GM23338 (cell line): Measurements from ENCODE around the gene ASB8. TPM values are rescaled to one million over a fixed set of nuclear protein-coding genes. Genes with fewer than 3 reads are reported as not detected.

Source experiments
- ATAC-seq: fragments of 200-7000 bp; cut with Tn5 transposase; 3 replicates; pipeline ENCODE4 v1.9.1; 2020
- DNase-seq: peaks from one replicate; pipeline ENCODE4 v3.0.0-alpha.2; 2015; ENCODE audit warnings: low spot score
- H2AFZ ChIP-seq: fragments of 200-600 bp; sonication (generic); 2 replicates; pipeline ENCODE4 v1.8.0; 2016; ENCODE audit warnings: antibody characterized with exemption, mild to moderate bottlenecking, moderate library complexity
- H3F3A ChIP-seq: fragments of 200-600 bp; sonication (generic); replicated peaks from 2 replicates; pipeline ENCODE4 v1.8.0; 2017; ENCODE audit warnings: antibody characterized with exemption, mixed run types, low read depth
- H3K27ac ChIP-seq: fragments of 200-600 bp; sonication (generic); 2 replicates; pipeline ENCODE4 v1.6.1; 2016; ENCODE audit warnings: low read depth
- H3K27me3 ChIP-seq: fragments of 200-600 bp; sonication (generic); 2 replicates; pipeline ENCODE4 v1.8.0; 2016; ENCODE audit warnings: mild to moderate bottlenecking, mixed run types, moderate library complexity; ENCODE audit not compliant: insufficient read depth
- H3K36me3 ChIP-seq: fragments of 200-600 bp; sonication (generic); 2 replicates; pipeline ENCODE4 v1.8.0; 2016; ENCODE audit warnings: mild to moderate bottlenecking; ENCODE audit not compliant: insufficient read depth
- H3K4me1 ChIP-seq: fragments of 200-600 bp; sonication (generic); 2 replicates; pipeline ENCODE4 v1.8.0; 2016; ENCODE audit warnings: mild to moderate bottlenecking, moderate library complexity; ENCODE audit not compliant: insufficient read depth
- H3K4me2 ChIP-seq: fragments of 200-600 bp; sonication (generic); 2 replicates; pipeline ENCODE4 v1.7.1; 2017; ENCODE audit warnings: mixed run types
- H3K4me3 ChIP-seq: fragments of 200-600 bp; sonication (generic); 2 replicates; pipeline ENCODE4 v1.6.1; 2016; ENCODE audit warnings: mixed run types
- H3K79me2 ChIP-seq: fragments of 200-600 bp; sonication (generic); replicated peaks from 2 replicates; pipeline ENCODE4 v1.8.0; 2017; ENCODE audit warnings: mild to moderate bottlenecking; ENCODE audit not compliant: insufficient read depth
- H3K9me2 ChIP-seq: fragments of 200-600 bp; sonication (generic); 2 replicates; pipeline ENCODE4 v1.8.0; 2017; ENCODE audit not compliant: insufficient read depth
- H4K20me1 ChIP-seq: fragments of 200-600 bp; sonication (generic); replicated peaks from 2 replicates; pipeline ENCODE4 v1.8.0; 2017; ENCODE audit warnings: mild to moderate bottlenecking; ENCODE audit not compliant: insufficient read depth
- H3K27ac Mint-ChIP-seq: 2 replicates; pipeline ENCODE4 v1.8.0; 2020; ENCODE audit warnings: inconsistent platforms, mild to moderate bottlenecking, moderate library complexity, mixed read lengths
- H3K27me3 Mint-ChIP-seq: 3 replicates; pipeline ENCODE4 v1.8.0; 2022; ENCODE audit warnings: low read depth, mild to moderate bottlenecking, moderate library complexity, mixed read lengths, inconsistent platforms; ENCODE audit not compliant: insufficient read depth, poor library complexity
- H3K36me3 Mint-ChIP-seq: 3 replicates; pipeline ENCODE4 v1.8.0; 2021; ENCODE audit warnings: low read depth, mild to moderate bottlenecking, inconsistent platforms, moderate library complexity, mixed read lengths
- H3K4me1 Mint-ChIP-seq: 3 replicates; pipeline ENCODE4 v1.8.0; 2020; ENCODE audit warnings: mild to moderate bottlenecking, inconsistent platforms, mixed read lengths
- H3K4me3 Mint-ChIP-seq: 3 replicates; pipeline ENCODE4 v1.8.0; 2021; ENCODE audit warnings: moderate library complexity, mild to moderate bottlenecking, inconsistent platforms, mixed read lengths
- H3K9me3 Mint-ChIP-seq: 3 replicates; pipeline ENCODE4 v1.8.0; 2020; ENCODE audit warnings: moderate library complexity, mild to moderate bottlenecking, inconsistent platforms, mixed read lengths
- CREB1 ChIP-seq: fragments of 250-450 bp; sonication (Bioruptor Pico); IDR thresholded peaks from 2 replicates; pipeline ENCODE4 v1.5.0; 2020; ENCODE audit warnings: low read depth, mild to moderate bottlenecking, moderate library complexity
- EZH2 ChIP-seq: fragments of 200-600 bp; sonication (generic); IDR thresholded peaks from one replicate; pipeline ENCODE4 v1.8.0; 2017; ENCODE audit warnings: antibody characterized with exemption, mild to moderate bottlenecking, low read depth; ENCODE audit not compliant: unreplicated experiment
- EZH2phosphoT487 ChIP-seq: fragments of 200-600 bp; sonication (generic); IDR thresholded peaks from one replicate; pipeline ENCODE4 v1.8.1; 2018; ENCODE audit warnings: antibody characterized with exemption; ENCODE audit not compliant: unreplicated experiment
- JUNB ChIP-seq: IDR thresholded peaks from one replicate; pipeline ENCODE4 v1.6.1; 2016; ENCODE audit warnings: antibody characterized with exemption; ENCODE audit not compliant: unreplicated experiment
- POLR2AphosphoS5 ChIP-seq: IDR thresholded peaks from 2 replicates; pipeline ENCODE4 v1.6.1; 2016; ENCODE audit warnings: antibody characterized with exemption, low read depth
- long read RNA-seq: library from polyadenylated mRNA; unstranded; transcript quantifications from one replicate; pipeline ENCODE4 v2.0.0, GENCODE V29; 2020; ENCODE audit not compliant: unreplicated experiment
- polyA plus RNA-seq: library from polyadenylated mRNA; unstranded; fragments of >200 nt; fragmentation: Nextera tagmentation; extraction: Ambion mirVana; gene quantifications from 2 replicates; pipeline ENCODE4 v1.2.1, GENCODE V29; 2016
- total RNA-seq: library from RNA; depleted of rRNA; stranded (reverse); fragments of >200 nt; shearing (Covaris generic); gene quantifications from 2 replicates; pipeline ENCODE4 v1.2.3, GENCODE V29; 2014; rRNA removed
- TF ChIP-seq, protein P1 (sequence below): IDR thresholded peaks from 2 replicates; pipeline ENCODE4 v1.6.1; 2016; ENCODE audit warnings: antibody characterized with exemption
- TF ChIP-seq, protein P2 (sequence below), 2 experiments: fragments of 200-600 bp in 1 of 2; sonication (generic) in 1 of 2; conservative IDR thresholded peaks; 2 replicates each; pipeline versions ENCODE4 v1.5.1 to v1.6.1; 2016 to 2017; ENCODE audit warnings: antibody characterized with exemption in 2 of 2, low read depth in 2 of 2, mild to moderate bottlenecking in 2 of 2, moderate library complexity in 1 of 2
- TF ChIP-seq, protein P3 (sequence below): fragments of 250-450 bp; sonication (Bioruptor Pico); IDR thresholded peaks from 2 replicates; pipeline ENCODE4 v1.5.0; 2020; ENCODE audit warnings: mild to moderate bottlenecking, moderate library complexity

ASB8 gene, protein sequence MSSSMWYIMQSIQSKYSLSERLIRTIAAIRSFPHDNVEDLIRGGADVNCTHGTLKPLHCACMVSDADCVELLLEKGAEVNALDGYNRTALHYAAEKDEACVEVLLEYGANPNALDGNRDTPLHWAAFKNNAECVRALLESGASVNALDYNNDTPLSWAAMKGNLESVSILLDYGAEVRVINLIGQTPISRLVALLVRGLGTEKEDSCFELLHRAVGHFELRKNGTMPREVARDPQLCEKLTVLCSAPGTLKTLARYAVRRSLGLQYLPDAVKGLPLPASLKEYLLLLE
- total RNA-seq: 5.4 and 8.4 TPM in 2 replicates
- 5.4 and 6.4 TPM in 2 replicates for polyA plus RNA-seq
- long read RNA-seq, partial matches to known transcripts: 1 of 10 reads
- long read RNA-seq, other reads (novel, unspliced or antisense): 1 of 10 reads

DNA sequence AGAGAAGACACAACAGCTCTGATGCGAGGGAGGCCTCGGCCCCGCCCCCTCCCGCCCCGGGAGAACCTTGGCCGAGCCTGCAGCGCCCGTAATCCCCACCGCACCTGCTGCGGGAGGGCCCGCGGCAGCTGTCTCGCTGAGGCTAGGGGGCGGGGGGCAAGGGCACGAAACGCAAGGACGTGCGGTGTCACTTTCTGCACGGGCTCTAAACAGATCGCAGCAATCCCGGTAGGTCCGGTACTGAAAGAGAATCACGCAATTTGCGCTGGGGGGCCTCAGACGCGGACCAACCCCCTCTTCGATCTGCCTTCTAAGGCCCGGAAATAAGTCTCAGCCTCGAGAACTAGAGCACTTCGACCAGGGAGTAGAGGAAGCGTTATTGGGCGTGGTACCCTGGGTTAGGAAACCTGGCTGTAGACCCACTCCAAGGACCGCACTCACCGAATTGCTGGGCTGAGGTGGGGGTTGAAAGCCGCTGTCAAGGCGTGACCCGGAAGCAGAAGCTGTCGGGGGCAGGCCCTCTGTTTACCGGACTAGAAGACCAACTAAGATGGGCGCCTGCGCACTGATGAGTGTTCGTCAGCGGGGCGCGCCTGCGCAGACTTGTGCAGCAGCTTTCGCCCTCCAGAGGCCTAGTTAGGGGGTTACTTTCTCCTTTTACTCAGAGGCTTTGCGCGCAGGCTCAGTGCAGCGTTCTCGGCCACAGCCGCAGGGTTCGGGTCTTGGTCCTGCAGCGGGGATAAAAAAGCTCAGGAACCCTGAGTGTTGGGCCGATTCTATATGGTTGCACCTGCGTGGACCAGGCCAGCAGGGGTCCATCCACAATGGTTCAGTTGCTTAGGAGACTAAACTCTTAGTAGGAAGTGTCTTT lies at the start of gene ASB8:
TSS of gene ASB8 (minus strand) at position 498 of the 871 bp plus-strand sequence. CDS start 4,019 bp downstream, outside the sequence.
- TF ChIP-seq CREB1 (CRISPR knock-in tag) (peak; percentile 46), EZH2 (no peak), POLR2AphosphoS5 (peak; percentile 67; the same call in 1 of the 2 replicates), JUNB (no peak)
- TF ChIP-seq, protein P1, sequence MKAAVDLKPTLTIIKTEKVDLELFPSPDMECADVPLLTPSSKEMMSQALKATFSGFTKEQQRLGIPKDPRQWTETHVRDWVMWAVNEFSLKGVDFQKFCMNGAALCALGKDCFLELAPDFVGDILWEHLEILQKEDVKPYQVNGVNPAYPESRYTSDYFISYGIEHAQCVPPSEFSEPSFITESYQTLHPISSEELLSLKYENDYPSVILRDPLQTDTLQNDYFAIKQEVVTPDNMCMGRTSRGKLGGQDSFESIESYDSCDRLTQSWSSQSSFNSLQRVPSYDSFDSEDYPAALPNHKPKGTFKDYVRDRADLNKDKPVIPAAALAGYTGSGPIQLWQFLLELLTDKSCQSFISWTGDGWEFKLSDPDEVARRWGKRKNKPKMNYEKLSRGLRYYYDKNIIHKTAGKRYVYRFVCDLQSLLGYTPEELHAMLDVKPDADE: peak; percentile 72
- TF ChIP-seq, protein P2, sequence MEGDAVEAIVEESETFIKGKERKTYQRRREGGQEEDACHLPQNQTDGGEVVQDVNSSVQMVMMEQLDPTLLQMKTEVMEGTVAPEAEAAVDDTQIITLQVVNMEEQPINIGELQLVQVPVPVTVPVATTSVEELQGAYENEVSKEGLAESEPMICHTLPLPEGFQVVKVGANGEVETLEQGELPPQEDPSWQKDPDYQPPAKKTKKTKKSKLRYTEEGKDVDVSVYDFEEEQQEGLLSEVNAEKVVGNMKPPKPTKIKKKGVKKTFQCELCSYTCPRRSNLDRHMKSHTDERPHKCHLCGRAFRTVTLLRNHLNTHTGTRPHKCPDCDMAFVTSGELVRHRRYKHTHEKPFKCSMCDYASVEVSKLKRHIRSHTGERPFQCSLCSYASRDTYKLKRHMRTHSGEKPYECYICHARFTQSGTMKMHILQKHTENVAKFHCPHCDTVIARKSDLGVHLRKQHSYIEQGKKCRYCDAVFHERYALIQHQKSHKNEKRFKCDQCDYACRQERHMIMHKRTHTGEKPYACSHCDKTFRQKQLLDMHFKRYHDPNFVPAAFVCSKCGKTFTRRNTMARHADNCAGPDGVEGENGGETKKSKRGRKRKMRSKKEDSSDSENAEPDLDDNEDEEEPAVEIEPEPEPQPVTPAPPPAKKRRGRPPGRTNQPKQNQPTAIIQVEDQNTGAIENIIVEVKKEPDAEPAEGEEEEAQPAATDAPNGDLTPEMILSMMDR (conservative IDR thresholded peaks at IDR 0.05; ENCODE audit: low read depth in 2 of 2): peak; percentile 23 to 51; a peak in 3 of 4 replicates
- 0 out of 2 replicates have a peak within 1 kb of the TSS, but pooled peaks have one; percentile 79 for H3K27ac ChIP-seq

DNA sequence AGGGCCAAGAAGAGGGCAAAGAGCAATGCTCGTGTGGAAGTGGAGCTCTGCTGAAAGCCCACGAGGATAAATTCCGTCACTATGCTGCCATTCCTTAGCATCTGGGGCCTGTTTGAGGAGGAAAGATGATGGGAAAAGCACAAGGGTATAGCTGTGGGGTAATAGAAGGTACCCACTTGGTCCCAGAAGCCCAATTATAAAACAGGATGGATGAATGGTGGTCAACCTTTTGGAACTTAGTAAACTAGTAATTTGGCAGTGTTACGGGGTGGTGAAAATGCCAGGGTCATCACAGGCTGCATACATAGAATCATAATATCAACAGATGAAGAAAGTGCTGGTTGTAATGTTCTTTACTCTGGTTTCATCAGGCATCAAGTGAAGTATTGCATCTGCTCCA lies 45.9 kb upstream of the ASB8 start, which contains the start of gene OR10AD1:
TSS of gene OR10AD1 (minus strand) at position 101 of the 400 bp plus-strand sequence. CDS start at position 101, 0 bp downstream.
- peaks cover 59% of the 10 kb centered on the region for H3K27me3 ChIP-seq
- H3K4me1 Mint-ChIP-seq: peaks cover 3% of the 10 kb centered on the region; the same call in 1 of the 3 replicates
- no peak within 1 kb of the TSS for H3K27ac ChIP-seq
- H3K79me2 ChIP-seq: no peaks in the 10 kb centered on the region
- 0 out of 2 replicates have a peak, but pooled peaks cover 10% of the 10 kb centered on the region for H3K36me3 ChIP-seq
- no peak within 1 kb of the TSS for H2AFZ ChIP-seq
- no peaks in the 10 kb centered on the region for H3K9me2 ChIP-seq
- no peak within 1 kb of the TSS for H3K4me3 Mint-ChIP-seq
- H3K4me3 ChIP-seq: no peak within 1 kb of the TSS
- H4K20me1 ChIP-seq: no peaks in the 10 kb centered on the region
- H3K27ac Mint-ChIP-seq: no peak within 1 kb of the TSS
- H3K27me3 Mint-ChIP-seq: peaks cover 44% of the 10 kb centered on the region
- DNase-seq (no peak), ATAC-seq (no peak)
- H3K36me3 Mint-ChIP-seq: peaks cover 45% of the 10 kb centered on the region
- H3K9me3 Mint-ChIP-seq: peaks cover 61% of the 10 kb centered on the region
- H3K4me1 ChIP-seq: no peaks in the 10 kb centered on the region
- H3K4me2 ChIP-seq: no peak within 1 kb of the TSS
- no peaks in the 10 kb centered on the region for H3F3A ChIP-seq
- no peak for TF ChIP-seq POLR2AphosphoS5
- TF ChIP-seq, protein P3, sequence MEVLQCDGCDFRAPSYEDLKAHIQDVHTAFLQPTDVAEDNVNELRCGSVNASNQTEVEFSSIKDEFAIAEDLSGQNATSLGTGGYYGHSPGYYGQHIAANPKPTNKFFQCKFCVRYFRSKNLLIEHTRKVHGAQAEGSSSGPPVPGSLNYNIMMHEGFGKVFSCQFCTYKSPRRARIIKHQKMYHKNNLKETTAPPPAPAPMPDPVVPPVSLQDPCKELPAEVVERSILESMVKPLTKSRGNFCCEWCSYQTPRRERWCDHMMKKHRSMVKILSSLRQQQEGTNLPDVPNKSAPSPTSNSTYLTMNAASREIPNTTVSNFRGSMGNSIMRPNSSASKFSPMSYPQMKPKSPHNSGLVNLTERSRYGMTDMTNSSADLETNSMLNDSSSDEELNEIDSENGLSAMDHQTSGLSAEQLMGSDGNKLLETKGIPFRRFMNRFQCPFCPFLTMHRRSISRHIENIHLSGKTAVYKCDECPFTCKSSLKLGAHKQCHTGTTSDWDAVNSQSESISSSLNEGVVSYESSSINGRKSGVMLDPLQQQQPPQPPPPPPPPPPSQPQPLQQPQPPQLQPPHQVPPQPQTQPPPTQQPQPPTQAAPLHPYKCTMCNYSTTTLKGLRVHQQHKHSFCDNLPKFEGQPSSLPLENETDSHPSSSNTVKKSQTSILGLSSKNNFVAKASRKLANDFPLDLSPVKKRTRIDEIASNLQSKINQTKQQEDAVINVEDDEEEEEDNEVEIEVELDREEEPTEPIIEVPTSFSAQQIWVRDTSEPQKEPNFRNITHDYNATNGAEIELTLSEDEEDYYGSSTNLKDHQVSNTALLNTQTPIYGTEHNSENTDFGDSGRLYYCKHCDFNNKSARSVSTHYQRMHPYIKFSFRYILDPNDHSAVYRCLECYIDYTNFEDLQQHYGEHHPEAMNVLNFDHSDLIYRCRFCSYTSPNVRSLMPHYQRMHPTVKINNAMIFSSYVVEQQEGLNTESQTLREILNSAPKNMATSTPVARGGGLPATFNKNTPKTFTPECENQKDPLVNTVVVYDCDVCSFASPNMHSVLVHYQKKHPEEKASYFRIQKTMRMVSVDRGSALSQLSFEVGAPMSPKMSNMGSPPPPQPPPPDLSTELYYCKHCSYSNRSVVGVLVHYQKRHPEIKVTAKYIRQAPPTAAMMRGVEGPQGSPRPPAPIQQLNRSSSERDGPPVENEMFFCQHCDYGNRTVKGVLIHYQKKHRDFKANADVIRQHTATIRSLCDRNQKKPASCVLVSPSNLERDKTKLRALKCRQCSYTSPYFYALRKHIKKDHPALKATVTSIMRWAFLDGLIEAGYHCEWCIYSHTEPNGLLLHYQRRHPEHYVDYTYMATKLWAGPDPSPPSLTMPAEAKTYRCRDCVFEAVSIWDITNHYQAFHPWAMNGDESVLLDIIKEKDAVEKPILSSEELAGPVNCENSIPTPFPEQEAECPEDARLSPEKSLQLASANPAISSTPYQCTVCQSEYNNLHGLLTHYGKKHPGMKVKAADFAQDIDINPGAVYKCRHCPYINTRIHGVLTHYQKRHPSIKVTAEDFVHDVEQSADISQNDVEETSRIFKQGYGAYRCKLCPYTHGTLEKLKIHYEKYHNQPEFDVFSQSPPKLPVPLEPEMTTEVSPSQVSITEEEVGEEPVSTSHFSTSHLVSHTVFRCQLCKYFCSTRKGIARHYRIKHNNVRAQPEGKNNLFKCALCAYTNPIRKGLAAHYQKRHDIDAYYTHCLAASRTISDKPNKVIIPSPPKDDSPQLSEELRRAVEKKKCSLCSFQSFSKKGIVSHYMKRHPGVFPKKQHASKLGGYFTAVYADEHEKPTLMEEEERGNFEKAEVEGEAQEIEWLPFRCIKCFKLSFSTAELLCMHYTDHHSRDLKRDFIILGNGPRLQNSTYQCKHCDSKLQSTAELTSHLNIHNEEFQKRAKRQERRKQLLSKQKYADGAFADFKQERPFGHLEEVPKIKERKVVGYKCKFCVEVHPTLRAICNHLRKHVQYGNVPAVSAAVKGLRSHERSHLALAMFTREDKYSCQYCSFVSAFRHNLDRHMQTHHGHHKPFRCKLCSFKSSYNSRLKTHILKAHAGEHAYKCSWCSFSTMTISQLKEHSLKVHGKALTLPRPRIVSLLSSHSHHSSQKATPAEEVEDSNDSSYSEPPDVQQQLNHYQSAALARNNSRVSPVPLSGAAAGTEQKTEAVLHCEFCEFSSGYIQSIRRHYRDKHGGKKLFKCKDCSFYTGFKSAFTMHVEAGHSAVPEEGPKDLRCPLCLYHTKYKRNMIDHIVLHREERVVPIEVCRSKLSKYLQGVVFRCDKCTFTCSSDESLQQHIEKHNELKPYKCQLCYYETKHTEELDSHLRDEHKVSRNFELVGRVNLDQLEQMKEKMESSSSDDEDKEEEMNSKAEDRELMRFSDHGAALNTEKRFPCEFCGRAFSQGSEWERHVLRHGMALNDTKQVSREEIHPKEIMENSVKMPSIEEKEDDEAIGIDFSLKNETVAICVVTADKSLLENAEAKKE (CRISPR knock-in tag): no peak
- TF ChIP-seq CREB1 (CRISPR knock-in tag): no peak
- TF ChIP-seq JUNB: no peak
- no peak for TF ChIP-seq EZH2phosphoT487

More for the DNA sequence above, at the start of gene ASB8:
- Mint-ChIP-seq H3K9me3 (no peaks in the 10 kb centered on the region), H3K27me3 (peaks cover 6% of the 10 kb centered on the region), H3K4me1 (peaks cover 13% of the 10 kb centered on the region), H3K27ac (peak within 1 kb of the TSS; percentile 77), H3K36me3 (no peaks in the 10 kb centered on the region; the same call in 2 of the 3 replicates), H3K4me3 (peak within 1 kb of the TSS; percentile 95)
- Histone ChIP-seq H3K9me2 (no peaks in the 10 kb centered on the region), H3K36me3 (no peaks in the 10 kb centered on the region), H3K79me2 (no peaks in the 10 kb centered on the region), H3K4me2 (peak within 1 kb of the TSS; percentile 78), H3F3A (no peaks in the 10 kb centered on the region), H3K4me1 (peaks cover 7% of the 10 kb centered on the region; the same call in 1 of the 2 replicates), H4K20me1 (no peaks in the 10 kb centered on the region), H3K27me3 (no peaks in the 10 kb centered on the region), H2AFZ (peak within 1 kb of the TSS; percentile 86), H3K4me3 (peak within 1 kb of the TSS; percentile 73)
- peak; percentile 99 for DNase-seq
- peak; percentile 94 for ATAC-seq
